ENCODE data around the gene MAP3K6.

DNA sequence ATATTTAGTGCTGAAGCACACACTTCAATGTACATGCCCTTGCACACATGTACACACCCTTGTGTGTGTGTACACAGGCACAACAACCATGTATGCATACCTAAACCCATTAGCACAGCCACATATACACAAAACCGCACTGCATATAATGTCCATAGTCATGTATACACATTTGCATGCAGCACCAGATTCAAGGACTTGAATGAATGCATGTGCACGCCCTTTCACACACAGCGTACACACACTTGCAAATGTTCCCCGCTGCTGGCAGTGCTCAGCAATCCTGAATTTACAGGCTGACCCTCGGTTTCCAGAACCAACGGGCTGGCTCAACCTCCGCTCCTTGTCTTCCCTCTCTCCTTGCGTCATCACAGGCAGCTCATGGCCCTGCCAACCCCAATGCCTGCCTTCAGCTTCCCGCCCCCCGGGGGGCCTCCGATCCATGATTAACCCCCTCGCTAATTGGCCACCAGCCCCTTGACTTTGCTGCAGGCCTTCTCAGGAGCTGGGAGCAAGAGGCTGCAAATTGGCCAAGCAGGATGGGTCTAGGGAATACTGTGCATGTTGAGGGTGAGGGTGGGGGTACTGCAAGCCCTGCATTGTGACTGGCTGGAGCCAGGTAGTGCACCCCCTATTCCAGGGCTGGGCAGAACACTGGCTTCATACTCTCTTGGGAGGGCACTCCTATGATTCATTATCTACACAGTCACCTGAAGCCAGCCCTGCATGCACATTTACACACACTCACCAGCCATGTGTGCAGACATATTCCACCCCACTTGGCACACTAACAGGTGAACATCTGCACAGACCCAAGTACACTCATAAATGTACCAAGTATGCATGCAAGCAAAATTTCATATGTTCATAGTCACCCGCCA lies 33.6 kb upstream of the MAP3K6 start:
- TF ChIP-seq, protein P1, sequence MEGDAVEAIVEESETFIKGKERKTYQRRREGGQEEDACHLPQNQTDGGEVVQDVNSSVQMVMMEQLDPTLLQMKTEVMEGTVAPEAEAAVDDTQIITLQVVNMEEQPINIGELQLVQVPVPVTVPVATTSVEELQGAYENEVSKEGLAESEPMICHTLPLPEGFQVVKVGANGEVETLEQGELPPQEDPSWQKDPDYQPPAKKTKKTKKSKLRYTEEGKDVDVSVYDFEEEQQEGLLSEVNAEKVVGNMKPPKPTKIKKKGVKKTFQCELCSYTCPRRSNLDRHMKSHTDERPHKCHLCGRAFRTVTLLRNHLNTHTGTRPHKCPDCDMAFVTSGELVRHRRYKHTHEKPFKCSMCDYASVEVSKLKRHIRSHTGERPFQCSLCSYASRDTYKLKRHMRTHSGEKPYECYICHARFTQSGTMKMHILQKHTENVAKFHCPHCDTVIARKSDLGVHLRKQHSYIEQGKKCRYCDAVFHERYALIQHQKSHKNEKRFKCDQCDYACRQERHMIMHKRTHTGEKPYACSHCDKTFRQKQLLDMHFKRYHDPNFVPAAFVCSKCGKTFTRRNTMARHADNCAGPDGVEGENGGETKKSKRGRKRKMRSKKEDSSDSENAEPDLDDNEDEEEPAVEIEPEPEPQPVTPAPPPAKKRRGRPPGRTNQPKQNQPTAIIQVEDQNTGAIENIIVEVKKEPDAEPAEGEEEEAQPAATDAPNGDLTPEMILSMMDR (IDR thresholded peaks at IDR 0.05): no peak
- no peak for TF ChIP-seq POLR2A (IDR thresholded peaks at IDR 0.05)

Measured in transverse colon (tissue), 3 donors.